Epithelial cell of prostate (primary cell): ENCODE measurements around the gene ZBP1.

Experiments used
- DNase-seq: peaks from one replicate; pipeline ENCODE4 v3.0.0-alpha.2; 2011; ENCODE audit warnings: low read depth, low spot score
- H3K27ac ChIP-seq: fragments of 450-650 bp; 2 replicates; pipeline ENCODE4 v1.5.1; 2017; ENCODE audit warnings: mild to moderate bottlenecking

The ZBP1 gene

GRCh38 chr20:57562541-57563465 is 57.4 kb downstream of the ZBP1 start:
- no peak overlapping the region for H3K27ac ChIP-seq
- no peak for DNase-seq

DNA sequence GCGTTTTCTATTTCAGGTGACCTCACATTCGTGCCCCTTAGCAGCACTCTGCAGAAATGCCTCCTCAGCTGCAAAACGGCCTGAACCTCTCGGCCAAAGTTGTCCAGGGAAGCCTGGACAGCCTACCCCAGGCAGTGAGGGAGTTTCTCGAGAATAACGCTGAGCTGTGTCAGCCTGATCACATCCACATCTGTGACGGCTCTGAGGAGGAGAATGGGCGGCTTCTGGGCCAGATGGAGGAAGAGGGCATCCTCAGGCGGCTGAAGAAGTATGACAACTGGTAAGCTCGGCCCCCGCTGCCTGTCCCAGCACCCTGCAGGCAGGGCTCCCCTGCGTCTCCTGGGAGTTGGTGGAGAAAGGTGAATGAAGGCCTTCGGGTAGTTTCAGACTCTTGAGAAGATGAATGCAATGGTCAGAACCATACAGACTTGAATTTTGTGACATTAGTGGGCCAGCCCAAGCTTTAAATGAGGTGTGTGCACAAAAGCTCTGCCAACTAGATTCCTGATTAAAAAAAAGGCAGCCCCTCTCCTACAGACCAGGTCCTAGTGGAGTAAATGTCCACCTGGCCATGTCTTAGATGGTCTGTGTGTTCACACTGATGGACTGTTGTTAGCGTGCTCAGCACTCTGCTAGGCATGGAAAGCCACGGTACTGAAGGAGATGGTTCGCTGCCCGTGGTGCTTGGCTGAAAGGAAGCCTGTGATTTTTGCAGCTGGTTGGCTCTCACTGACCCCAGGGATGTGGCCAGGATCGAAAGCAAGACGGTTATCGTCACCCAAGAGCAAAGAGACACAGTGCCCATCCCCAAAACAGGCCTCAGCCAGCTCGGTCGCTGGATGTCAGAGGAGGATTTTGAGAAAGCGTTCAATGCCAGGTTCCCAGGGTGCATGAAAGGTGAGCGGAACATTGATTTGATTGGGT is 58.6 kb downstream of the ZBP1 start:
- no peak for DNase-seq
- H3K27ac ChIP-seq, result no peak overlapping the region

GRCh38 chr20:57560554-57561355 is 59.5 kb downstream of the ZBP1 start, which contains the start of gene PCK1:
PCK1 (plus strand) TSS chr20:57561110; CDS start chr20:57561412, 302 bp downstream.
- H3K27ac ChIP-seq, result no peak within 1 kb of the TSS
- DNase-seq, result no peak

DNA sequence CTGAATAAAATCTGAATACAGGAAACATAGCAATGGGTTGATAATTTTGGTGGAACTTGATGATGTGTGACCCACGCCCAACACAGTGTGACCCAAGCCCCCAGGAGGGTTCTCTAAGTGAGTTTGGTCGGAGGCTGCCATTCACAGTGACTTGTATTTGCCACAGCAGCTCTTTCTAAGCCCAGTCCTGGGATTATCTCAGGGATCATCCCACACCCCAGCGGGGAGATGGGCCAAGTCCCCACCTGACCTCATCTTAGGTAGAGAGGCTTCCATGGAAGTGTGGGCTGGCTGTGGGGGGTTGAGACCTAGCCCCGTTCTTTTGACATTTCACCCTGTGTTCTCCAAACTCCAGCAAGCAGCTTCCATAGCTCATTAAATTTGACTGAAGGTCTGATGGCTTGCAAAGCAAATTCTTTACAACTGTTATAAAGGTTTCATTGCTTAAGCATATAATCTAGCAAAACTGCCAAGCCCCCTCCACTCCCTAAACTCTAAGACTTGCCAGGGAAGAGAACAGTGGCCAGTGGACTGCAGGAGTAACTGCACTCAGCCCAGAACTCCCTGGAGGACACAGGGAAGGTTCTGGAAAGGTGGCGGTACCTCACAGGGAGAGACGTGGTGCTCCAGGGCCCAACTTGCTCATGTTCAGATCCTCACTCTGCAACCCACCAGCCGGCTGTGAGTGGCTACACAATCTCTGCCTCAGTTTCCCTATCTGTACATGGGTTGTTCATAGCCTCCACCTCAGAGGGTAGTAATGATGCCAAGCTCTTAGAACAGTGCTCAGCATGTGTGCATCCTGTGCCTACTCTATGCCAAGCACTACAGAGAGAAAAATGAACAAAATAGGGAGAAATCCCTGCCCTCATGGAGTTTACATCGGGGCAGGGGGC is 60.3 kb downstream of the ZBP1 start:
- DNase-seq, result no peak
- H3K27ac ChIP-seq, result no peak overlapping the region

DNA sequence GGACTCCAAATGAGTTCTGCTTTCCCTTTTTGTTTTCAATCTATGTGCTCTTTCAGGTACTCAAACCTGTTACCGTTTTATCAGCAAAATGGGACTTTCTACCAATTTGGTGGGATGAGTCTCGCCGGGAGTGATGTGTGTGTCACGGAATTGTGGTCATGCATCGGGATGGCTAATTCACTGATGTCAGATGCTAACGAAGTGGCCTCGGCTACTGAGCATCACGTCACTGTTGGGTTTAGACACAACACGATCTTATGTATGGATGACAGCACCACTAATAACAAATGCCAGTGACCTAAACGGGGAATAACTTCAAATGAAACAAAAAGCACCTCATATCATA is 61.0 kb downstream of the ZBP1 start:
- DNase-seq, result no peak

GRCh38 chr20:57558614-57559288 is 61.5 kb downstream of the ZBP1 start:
- H3K27ac ChIP-seq, result no peak overlapping the region
- no peak for DNase-seq

More for the DNA sequence above, 61.0 kb downstream of the ZBP1 start:
- H3K27ac ChIP-seq, result no peak overlapping the region

- no peak for DNase-seq
- H3K27ac ChIP-seq, result no peak overlapping the region
Observed at GRCh38 chr20:57557926-57558613, 62.2 kb downstream of the ZBP1 start.

DNA sequence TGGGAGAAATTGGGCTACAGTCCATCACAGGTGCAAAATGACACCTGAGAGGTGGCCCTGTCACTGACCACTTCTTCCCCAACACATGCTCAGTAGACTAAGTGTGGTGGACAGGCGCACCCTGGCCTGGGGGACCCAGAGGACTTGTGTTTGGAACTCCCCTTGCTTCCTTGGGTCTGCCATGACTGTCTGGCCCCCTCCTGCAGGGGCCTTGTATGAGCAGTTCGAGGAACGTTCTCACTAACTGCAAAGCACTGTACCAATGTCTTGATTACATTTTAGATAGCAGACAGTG is 63.3 kb downstream of the ZBP1 start:
- H3K27ac ChIP-seq, result no peak overlapping the region
- DNase-seq, result no peak

DNA sequence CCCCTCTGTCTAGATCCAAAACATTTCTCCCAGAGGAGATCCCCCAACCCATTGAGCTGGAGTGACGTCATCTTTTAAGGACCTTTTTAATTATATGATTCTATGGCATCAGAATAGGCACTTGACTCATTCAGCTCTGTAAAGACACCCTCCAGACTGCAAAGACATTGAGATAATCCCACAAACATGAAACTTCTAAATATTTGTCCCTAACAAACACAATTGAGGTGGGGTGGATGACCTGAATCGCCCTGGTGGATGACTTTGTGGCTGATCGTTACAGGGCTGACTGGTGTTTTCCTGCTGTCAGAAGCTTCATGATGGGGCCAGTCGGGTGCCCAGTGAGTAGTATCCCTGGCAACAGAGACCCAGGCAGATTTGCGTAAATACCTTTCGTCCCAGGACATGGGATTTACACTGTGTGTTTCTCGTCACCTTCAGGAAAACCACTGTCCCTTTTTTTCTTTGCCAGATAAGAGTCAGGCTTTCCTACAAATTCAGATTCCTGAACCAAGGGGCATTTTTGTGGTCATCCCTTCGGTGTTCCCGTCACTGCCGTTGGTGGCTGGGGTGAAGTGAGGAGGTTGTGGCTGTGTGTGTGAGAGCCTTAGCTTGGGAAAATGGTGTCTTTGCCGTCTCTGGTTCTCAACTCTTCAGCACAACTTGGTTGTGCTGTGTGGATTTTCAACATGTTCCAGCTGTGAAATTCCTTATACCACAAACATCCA is 64.6 kb downstream of the ZBP1 start:
- no peak overlapping the region for H3K27ac ChIP-seq
- no peak for DNase-seq
